ENCODE results near the gene AGAP5.
A peak's percentile ranks its signal among the peaks of the same experiment; 100 is the strongest.

The AGAP5 gene

GRCh38 chr10:73649876-73650536 lies 47.9 kb downstream of the AGAP5 start:
- no peaks in the 10 kb centered on the region for H3K36me3 ChIP-seq (ENCODE audit: insufficient read depth, low read length)
- no peak overlapping the region for H3K9ac ChIP-seq (ENCODE audit: low read depth, low read length)
- no peak overlapping the region for H3K4me2 ChIP-seq (ENCODE audit: low read length)
- H3K9me3 ChIP-seq (replicated peaks; ENCODE audit: low read length): no peaks in the 10 kb centered on the region
- H3K27me3 ChIP-seq (ENCODE audit: control insufficient read depth, insufficient read depth, low read length): no peaks in the 10 kb centered on the region
- no peak overlapping the region for H3K4me3 ChIP-seq (ENCODE audit: low read length)
- H3K4me1 ChIP-seq (ENCODE audit: control insufficient read depth, insufficient read depth, low read length): peaks cover 39% of the 10 kb centered on the region

GRCh38 chr10:73648975-73649829 lies 48.7 kb downstream of the AGAP5 start:
- H3K4me3 ChIP-seq (ENCODE audit: low read length): no peak overlapping the region
- no peaks in the 10 kb centered on the region for H3K36me3 ChIP-seq (ENCODE audit: insufficient read depth, low read length)
- H3K9ac ChIP-seq (ENCODE audit: low read depth, low read length): no peak overlapping the region
- H3K9me3 ChIP-seq (replicated peaks; ENCODE audit: low read length): no peaks in the 10 kb centered on the region
- no peaks in the 10 kb centered on the region for H3K27me3 ChIP-seq (ENCODE audit: control insufficient read depth, insufficient read depth, low read length)
- peak overlapping the region; percentile 79 for H3K4me2 ChIP-seq (ENCODE audit: low read length)
- peaks cover 37% of the 10 kb centered on the region for H3K4me1 ChIP-seq (ENCODE audit: control insufficient read depth, insufficient read depth, low read length)

- no peaks in the 10 kb centered on the region for H3K9me3 ChIP-seq (replicated peaks; ENCODE audit: low read length)
- H3K36me3 ChIP-seq (ENCODE audit: insufficient read depth, low read length): no peaks in the 10 kb centered on the region
- peaks cover 37% of the 10 kb centered on the region for H3K4me1 ChIP-seq (ENCODE audit: control insufficient read depth, insufficient read depth, low read length)
- H3K4me2 ChIP-seq (ENCODE audit: low read length): peak overlapping the region; percentile 79
- peak overlapping the region; percentile 76 for H3K9ac ChIP-seq (ENCODE audit: low read depth, low read length)
- no peaks in the 10 kb centered on the region for H3K27me3 ChIP-seq (ENCODE audit: control insufficient read depth, insufficient read depth, low read length)
- peak overlapping the region; percentile 65 for H3K4me3 ChIP-seq (ENCODE audit: low read length)
These were observed 49.8 kb downstream of the AGAP5 start for GRCh38 chr10:73647875-73648651.

- H3K36me3 ChIP-seq (ENCODE audit: insufficient read depth, low read length): no peaks in the 10 kb centered on the region
- peak overlapping the region; percentile 65 for H3K4me3 ChIP-seq (ENCODE audit: low read length)
- H3K4me2 ChIP-seq (ENCODE audit: low read length): peak overlapping the region; percentile 79
- H3K9ac ChIP-seq (ENCODE audit: low read depth, low read length): peak overlapping the region; percentile 76
- no peaks in the 10 kb centered on the region for H3K27me3 ChIP-seq (ENCODE audit: control insufficient read depth, insufficient read depth, low read length)
- H3K9me3 ChIP-seq (replicated peaks; ENCODE audit: low read length): no peaks in the 10 kb centered on the region
- H3K4me1 ChIP-seq (ENCODE audit: control insufficient read depth, insufficient read depth, low read length): peaks cover 37% of the 10 kb centered on the region
These were observed 50.6 kb downstream of the AGAP5 start for GRCh38 chr10:73647211-73647874.

- Histone ChIP-seq H3K4me3 (ENCODE audit: low read length) (no peak overlapping the region), H3K4me1 (ENCODE audit: control insufficient read depth, insufficient read depth, low read length) (peaks cover 37% of the 10 kb centered on the region), H3K9me3 (replicated peaks; ENCODE audit: low read length) (no peaks in the 10 kb centered on the region), H3K36me3 (ENCODE audit: insufficient read depth, low read length) (no peaks in the 10 kb centered on the region), H3K4me2 (ENCODE audit: low read length) (no peak overlapping the region), H3K9ac (ENCODE audit: low read depth, low read length) (no peak overlapping the region), H3K27me3 (ENCODE audit: control insufficient read depth, insufficient read depth, low read length) (no peaks in the 10 kb centered on the region)
These were observed 51.3 kb downstream of the AGAP5 start for GRCh38 chr10:73646598-73647041.

GRCh38 chr10:73645251-73645650 lies 52.7 kb downstream of the AGAP5 start:
- Histone ChIP-seq H3K36me3 (ENCODE audit: insufficient read depth, low read length) (no peaks in the 10 kb centered on the region), H3K4me1 (ENCODE audit: control insufficient read depth, insufficient read depth, low read length) (peaks cover 26% of the 10 kb centered on the region), H3K9me3 (replicated peaks; ENCODE audit: low read length) (no peaks in the 10 kb centered on the region), H3K27me3 (ENCODE audit: control insufficient read depth, insufficient read depth, low read length) (peaks cover 9% of the 10 kb centered on the region), H3K9ac (ENCODE audit: low read depth, low read length) (no peak overlapping the region), H3K4me3 (ENCODE audit: low read length) (no peak overlapping the region), H3K4me2 (ENCODE audit: low read length) (no peak overlapping the region)

- H3K4me2 ChIP-seq (ENCODE audit: low read length): no peak overlapping the region
- H3K27me3 ChIP-seq (ENCODE audit: control insufficient read depth, insufficient read depth, low read length): peaks cover 9% of the 10 kb centered on the region
- H3K4me1 ChIP-seq (ENCODE audit: control insufficient read depth, insufficient read depth, low read length): peaks cover 21% of the 10 kb centered on the region
- no peak overlapping the region for H3K9ac ChIP-seq (ENCODE audit: low read depth, low read length)
- no peaks in the 10 kb centered on the region for H3K36me3 ChIP-seq (ENCODE audit: insufficient read depth, low read length)
- no peaks in the 10 kb centered on the region for H3K9me3 ChIP-seq (replicated peaks; ENCODE audit: low read length)
- no peak overlapping the region for H3K4me3 ChIP-seq (ENCODE audit: low read length)
These were observed 53.1 kb downstream of the AGAP5 start for GRCh38 chr10:73644767-73645166.

- Histone ChIP-seq H3K4me3 (ENCODE audit: low read length) (no peak overlapping the region), H3K27me3 (ENCODE audit: control insufficient read depth, insufficient read depth, low read length) (peaks cover 9% of the 10 kb centered on the region), H3K4me1 (ENCODE audit: control insufficient read depth, insufficient read depth, low read length) (peaks cover 21% of the 10 kb centered on the region), H3K9ac (ENCODE audit: low read depth, low read length) (no peak overlapping the region), H3K9me3 (replicated peaks; ENCODE audit: low read length) (no peaks in the 10 kb centered on the region), H3K4me2 (ENCODE audit: low read length) (no peak overlapping the region), H3K36me3 (ENCODE audit: insufficient read depth, low read length) (no peaks in the 10 kb centered on the region)
These were observed 53.7 kb downstream of the AGAP5 start for GRCh38 chr10:73644015-73644743.

- Histone ChIP-seq H3K36me3 (ENCODE audit: insufficient read depth, low read length) (no peaks in the 10 kb centered on the region), H3K9ac (ENCODE audit: low read depth, low read length) (no peak overlapping the region)
These were observed 54.5 kb downstream of the AGAP5 start for GRCh38 chr10:73643362-73643761.

GRCh38 chr10:73641328-73642060 lies 56.4 kb downstream of the AGAP5 start, which contains the start of gene MYOZ1:
Gene MYOZ1, minus strand, starts transcription at chr10:73641474. Its CDS starts 1,457 bp downstream, at chr10:73640017.
- peaks cover 9% of the 10 kb centered on the region for H3K27me3 ChIP-seq (ENCODE audit: control insufficient read depth, insufficient read depth, low read length)
- no peaks in the 10 kb centered on the region for H3K9me3 ChIP-seq (replicated peaks; ENCODE audit: low read length)
- no peak within 1 kb of the TSS for H3K4me3 ChIP-seq (ENCODE audit: low read length)
- H3K36me3 ChIP-seq (ENCODE audit: insufficient read depth, low read length): no peaks in the 10 kb centered on the region
- H3K4me2 ChIP-seq (ENCODE audit: low read length): no peak within 1 kb of the TSS
- no peak within 1 kb of the TSS for H3K9ac ChIP-seq (ENCODE audit: low read depth, low read length)
- H3K4me1 ChIP-seq (ENCODE audit: control insufficient read depth, insufficient read depth, low read length): no peaks in the 10 kb centered on the region

More at GRCh38 chr10:73643362-73643761, 54.5 kb downstream of the AGAP5 start:
- Histone ChIP-seq H3K27me3 (ENCODE audit: control insufficient read depth, insufficient read depth, low read length) (peaks cover 9% of the 10 kb centered on the region), H3K4me3 (ENCODE audit: low read length) (no peak overlapping the region), H3K9me3 (replicated peaks; ENCODE audit: low read length) (no peaks in the 10 kb centered on the region), H3K4me2 (ENCODE audit: low read length) (no peak overlapping the region), H3K4me1 (ENCODE audit: control insufficient read depth, insufficient read depth, low read length) (peaks cover 12% of the 10 kb centered on the region)
